GM23338 (cell line): ENCODE measurements around the gene LARGE1. TPM values are rescaled to one million over a fixed set of nuclear protein-coding genes. Genes with fewer than 3 reads are reported as not detected.

Experiments used
- ATAC-seq: fragments of 200-7000 bp; cut with Tn5 transposase; 3 replicates; pipeline ENCODE4 v1.9.1; 2020
- DNase-seq: peaks from one replicate; pipeline ENCODE4 v3.0.0-alpha.2; 2015; ENCODE audit warnings: low spot score
- H2AFZ ChIP-seq: fragments of 200-600 bp; sonication (generic); 2 replicates; pipeline ENCODE4 v1.8.0; 2016; ENCODE audit warnings: antibody characterized with exemption, mild to moderate bottlenecking, moderate library complexity
- H3F3A ChIP-seq: fragments of 200-600 bp; sonication (generic); replicated peaks from 2 replicates; pipeline ENCODE4 v1.8.0; 2017; ENCODE audit warnings: antibody characterized with exemption, mixed run types, low read depth
- H3K27ac ChIP-seq: fragments of 200-600 bp; sonication (generic); 2 replicates; pipeline ENCODE4 v1.6.1; 2016; ENCODE audit warnings: low read depth
- H3K27me3 ChIP-seq: fragments of 200-600 bp; sonication (generic); 2 replicates; pipeline ENCODE4 v1.8.0; 2016; ENCODE audit warnings: mild to moderate bottlenecking, mixed run types, moderate library complexity; ENCODE audit not compliant: insufficient read depth
- H3K36me3 ChIP-seq: fragments of 200-600 bp; sonication (generic); 2 replicates; pipeline ENCODE4 v1.8.0; 2016; ENCODE audit warnings: mild to moderate bottlenecking; ENCODE audit not compliant: insufficient read depth
- H3K4me1 ChIP-seq: fragments of 200-600 bp; sonication (generic); 2 replicates; pipeline ENCODE4 v1.8.0; 2016; ENCODE audit warnings: mild to moderate bottlenecking, moderate library complexity; ENCODE audit not compliant: insufficient read depth
- H3K4me2 ChIP-seq: fragments of 200-600 bp; sonication (generic); 2 replicates; pipeline ENCODE4 v1.7.1; 2017; ENCODE audit warnings: mixed run types
- H3K4me3 ChIP-seq: fragments of 200-600 bp; sonication (generic); 2 replicates; pipeline ENCODE4 v1.6.1; 2016; ENCODE audit warnings: mixed run types
- H3K79me2 ChIP-seq: fragments of 200-600 bp; sonication (generic); replicated peaks from 2 replicates; pipeline ENCODE4 v1.8.0; 2017; ENCODE audit warnings: mild to moderate bottlenecking; ENCODE audit not compliant: insufficient read depth
- H3K9me2 ChIP-seq: fragments of 200-600 bp; sonication (generic); 2 replicates; pipeline ENCODE4 v1.8.0; 2017; ENCODE audit not compliant: insufficient read depth
- H4K20me1 ChIP-seq: fragments of 200-600 bp; sonication (generic); replicated peaks from 2 replicates; pipeline ENCODE4 v1.8.0; 2017; ENCODE audit warnings: mild to moderate bottlenecking; ENCODE audit not compliant: insufficient read depth
- H3K27ac Mint-ChIP-seq: 2 replicates; pipeline ENCODE4 v1.8.0; 2020; ENCODE audit warnings: inconsistent platforms, mild to moderate bottlenecking, moderate library complexity, mixed read lengths
- H3K27me3 Mint-ChIP-seq: 3 replicates; pipeline ENCODE4 v1.8.0; 2022; ENCODE audit warnings: low read depth, mild to moderate bottlenecking, moderate library complexity, mixed read lengths, inconsistent platforms; ENCODE audit not compliant: insufficient read depth, poor library complexity
- H3K36me3 Mint-ChIP-seq: 3 replicates; pipeline ENCODE4 v1.8.0; 2021; ENCODE audit warnings: low read depth, mild to moderate bottlenecking, inconsistent platforms, moderate library complexity, mixed read lengths
- H3K4me1 Mint-ChIP-seq: 3 replicates; pipeline ENCODE4 v1.8.0; 2020; ENCODE audit warnings: mild to moderate bottlenecking, inconsistent platforms, mixed read lengths
- H3K4me3 Mint-ChIP-seq: 3 replicates; pipeline ENCODE4 v1.8.0; 2021; ENCODE audit warnings: moderate library complexity, mild to moderate bottlenecking, inconsistent platforms, mixed read lengths
- H3K9me3 Mint-ChIP-seq: 3 replicates; pipeline ENCODE4 v1.8.0; 2020; ENCODE audit warnings: moderate library complexity, mild to moderate bottlenecking, inconsistent platforms, mixed read lengths
- EZH2phosphoT487 ChIP-seq: fragments of 200-600 bp; sonication (generic); IDR thresholded peaks from one replicate; pipeline ENCODE4 v1.8.1; 2018; ENCODE audit warnings: antibody characterized with exemption; ENCODE audit not compliant: unreplicated experiment
- NANOG ChIP-seq: IDR thresholded peaks from 2 replicates; pipeline ENCODE4 v1.6.1; 2016; ENCODE audit warnings: antibody characterized with exemption, borderline replicate concordance
- polyA plus RNA-seq: library from polyadenylated mRNA; unstranded; fragments of >200 nt; fragmentation: Nextera tagmentation; extraction: Ambion mirVana; gene quantifications from 2 replicates; pipeline ENCODE4 v1.2.1, GENCODE V29; 2016
- total RNA-seq: library from RNA; depleted of rRNA; stranded (reverse); fragments of >200 nt; shearing (Covaris generic); gene quantifications from 2 replicates; pipeline ENCODE4 v1.2.3, GENCODE V29; 2014
- TF ChIP-seq, protein P1 (sequence below), 2 experiments: fragments of 200-600 bp in 1 of 2; sonication (generic) in 1 of 2; conservative IDR thresholded peaks; 2 replicates each; pipeline versions ENCODE4 v1.5.1 to v1.6.1; 2016 to 2017; ENCODE audit warnings: antibody characterized with exemption in 2 of 2, low read depth in 2 of 2, mild to moderate bottlenecking in 2 of 2, moderate library complexity in 1 of 2
- TF ChIP-seq, protein P2 (sequence below): IDR thresholded peaks from one replicate; pipeline ENCODE4 v1.6.1; 2018; ENCODE audit warnings: antibody characterized with exemption; ENCODE audit not compliant: unreplicated experiment

Gene LARGE1
- total and polyA plus RNA-seq, 2 experiments from 2014 or later: 12.8 to 75.6 TPM

DNA sequence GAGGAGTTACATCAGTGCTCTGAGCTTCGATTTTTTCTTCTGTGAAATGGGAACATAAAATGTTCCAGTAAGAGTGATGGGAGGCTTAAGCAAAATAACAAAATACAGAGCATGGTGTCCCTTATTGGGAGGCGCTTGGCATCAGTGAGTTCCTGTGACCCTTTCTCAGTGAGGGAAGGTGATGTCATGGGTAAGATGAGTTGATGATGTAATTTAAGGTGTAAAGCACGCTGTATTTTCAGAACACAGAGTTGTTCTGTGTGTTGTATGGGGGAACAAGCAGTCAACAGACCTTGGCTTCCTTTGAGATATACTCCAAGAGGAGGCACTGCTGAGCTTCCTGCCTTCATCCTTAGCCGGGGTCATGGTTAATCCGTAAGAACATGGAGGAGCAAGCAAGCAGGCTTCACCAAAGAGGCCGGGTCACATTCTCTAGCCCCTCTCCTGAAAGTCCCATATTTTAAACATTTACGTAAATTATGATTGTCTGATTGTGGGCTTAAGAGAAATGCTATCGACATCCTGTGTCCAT lies 266.7 kb downstream of the LARGE1 start:
- no peak for TF ChIP-seq EZH2phosphoT487
- TF ChIP-seq, protein P1, sequence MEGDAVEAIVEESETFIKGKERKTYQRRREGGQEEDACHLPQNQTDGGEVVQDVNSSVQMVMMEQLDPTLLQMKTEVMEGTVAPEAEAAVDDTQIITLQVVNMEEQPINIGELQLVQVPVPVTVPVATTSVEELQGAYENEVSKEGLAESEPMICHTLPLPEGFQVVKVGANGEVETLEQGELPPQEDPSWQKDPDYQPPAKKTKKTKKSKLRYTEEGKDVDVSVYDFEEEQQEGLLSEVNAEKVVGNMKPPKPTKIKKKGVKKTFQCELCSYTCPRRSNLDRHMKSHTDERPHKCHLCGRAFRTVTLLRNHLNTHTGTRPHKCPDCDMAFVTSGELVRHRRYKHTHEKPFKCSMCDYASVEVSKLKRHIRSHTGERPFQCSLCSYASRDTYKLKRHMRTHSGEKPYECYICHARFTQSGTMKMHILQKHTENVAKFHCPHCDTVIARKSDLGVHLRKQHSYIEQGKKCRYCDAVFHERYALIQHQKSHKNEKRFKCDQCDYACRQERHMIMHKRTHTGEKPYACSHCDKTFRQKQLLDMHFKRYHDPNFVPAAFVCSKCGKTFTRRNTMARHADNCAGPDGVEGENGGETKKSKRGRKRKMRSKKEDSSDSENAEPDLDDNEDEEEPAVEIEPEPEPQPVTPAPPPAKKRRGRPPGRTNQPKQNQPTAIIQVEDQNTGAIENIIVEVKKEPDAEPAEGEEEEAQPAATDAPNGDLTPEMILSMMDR (conservative IDR thresholded peaks at IDR 0.05; ENCODE audit: low read depth in 2 of 2): peak; percentile 40 to 52
- no peaks in the 10 kb centered on the region for H3K27me3 ChIP-seq
- H2AFZ ChIP-seq: no peak overlapping the region
- no peaks in the 10 kb centered on the region; the same call in 1 of the 2 replicates for H3K36me3 ChIP-seq
- H3F3A ChIP-seq: no peaks in the 10 kb centered on the region
- Mint-ChIP-seq H3K4me1 (peaks cover 30% of the 10 kb centered on the region), H3K9me3 (no peaks in the 10 kb centered on the region), H3K4me3 (no peak overlapping the region), H3K27ac (peak overlapping the region; percentile 52; the same call in 1 of the 2 replicates), H3K27me3 (peaks cover 8% of the 10 kb centered on the region), H3K36me3 (peaks cover 60% of the 10 kb centered on the region)
- peaks cover 11% of the 10 kb centered on the region for H4K20me1 ChIP-seq
- peak; percentile 39 for DNase-seq
- peaks cover 16% of the 10 kb centered on the region for H3K4me1 ChIP-seq
- no peak overlapping the region for H3K4me3 ChIP-seq
- H3K27ac ChIP-seq: 0 out of 2 replicates have a peak overlapping the region, but pooled peaks have one; percentile 35
- no peak overlapping the region for H3K4me2 ChIP-seq
- peak; percentile 64 for ATAC-seq
- H3K9me2 ChIP-seq: peaks cover 7% of the 10 kb centered on the region; the same call in 1 of the 2 replicates
- peaks cover 82% of the 10 kb centered on the region for H3K79me2 ChIP-seq

DNA sequence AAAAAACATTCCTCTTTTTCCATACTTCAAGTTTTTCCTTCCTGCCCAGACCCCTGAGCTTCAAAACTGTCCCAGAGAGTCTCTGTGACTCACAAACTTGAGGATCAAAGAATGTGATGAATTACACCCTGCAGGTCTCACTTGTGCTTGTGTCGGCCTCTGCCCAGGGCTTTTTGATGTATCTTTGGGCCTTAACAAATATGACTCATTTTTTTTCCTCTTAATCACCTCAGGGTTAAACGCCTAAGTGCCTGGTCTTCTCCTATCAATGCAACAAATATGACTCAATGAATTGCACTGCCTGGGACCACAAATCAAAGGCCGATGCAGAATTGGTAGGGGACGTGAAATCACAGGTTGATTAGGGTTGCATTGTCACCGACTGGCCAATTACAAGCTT lies 267.7 kb downstream of the LARGE1 start:
- no peaks in the 10 kb centered on the region for H3K9me3 Mint-ChIP-seq
- peaks cover 3% of the 10 kb centered on the region for H3K27me3 Mint-ChIP-seq
- Histone ChIP-seq H3K4me3 (no peak overlapping the region), H3K9me2 (peaks cover 7% of the 10 kb centered on the region; the same call in 1 of the 2 replicates), H3K4me1 (peaks cover 16% of the 10 kb centered on the region), H3K36me3 (peaks cover 7% of the 10 kb centered on the region; the same call in 1 of the 2 replicates), H3F3A (no peaks in the 10 kb centered on the region), H3K4me2 (no peak overlapping the region), H4K20me1 (peaks cover 15% of the 10 kb centered on the region), H3K27ac (0 out of 2 replicates have a peak overlapping the region, but pooled peaks have one; percentile 35), H3K79me2 (peaks cover 83% of the 10 kb centered on the region), H2AFZ (no peak overlapping the region), H3K27me3 (no peaks in the 10 kb centered on the region)
- TF ChIP-seq NANOG: no peak
- TF ChIP-seq, protein P2, sequence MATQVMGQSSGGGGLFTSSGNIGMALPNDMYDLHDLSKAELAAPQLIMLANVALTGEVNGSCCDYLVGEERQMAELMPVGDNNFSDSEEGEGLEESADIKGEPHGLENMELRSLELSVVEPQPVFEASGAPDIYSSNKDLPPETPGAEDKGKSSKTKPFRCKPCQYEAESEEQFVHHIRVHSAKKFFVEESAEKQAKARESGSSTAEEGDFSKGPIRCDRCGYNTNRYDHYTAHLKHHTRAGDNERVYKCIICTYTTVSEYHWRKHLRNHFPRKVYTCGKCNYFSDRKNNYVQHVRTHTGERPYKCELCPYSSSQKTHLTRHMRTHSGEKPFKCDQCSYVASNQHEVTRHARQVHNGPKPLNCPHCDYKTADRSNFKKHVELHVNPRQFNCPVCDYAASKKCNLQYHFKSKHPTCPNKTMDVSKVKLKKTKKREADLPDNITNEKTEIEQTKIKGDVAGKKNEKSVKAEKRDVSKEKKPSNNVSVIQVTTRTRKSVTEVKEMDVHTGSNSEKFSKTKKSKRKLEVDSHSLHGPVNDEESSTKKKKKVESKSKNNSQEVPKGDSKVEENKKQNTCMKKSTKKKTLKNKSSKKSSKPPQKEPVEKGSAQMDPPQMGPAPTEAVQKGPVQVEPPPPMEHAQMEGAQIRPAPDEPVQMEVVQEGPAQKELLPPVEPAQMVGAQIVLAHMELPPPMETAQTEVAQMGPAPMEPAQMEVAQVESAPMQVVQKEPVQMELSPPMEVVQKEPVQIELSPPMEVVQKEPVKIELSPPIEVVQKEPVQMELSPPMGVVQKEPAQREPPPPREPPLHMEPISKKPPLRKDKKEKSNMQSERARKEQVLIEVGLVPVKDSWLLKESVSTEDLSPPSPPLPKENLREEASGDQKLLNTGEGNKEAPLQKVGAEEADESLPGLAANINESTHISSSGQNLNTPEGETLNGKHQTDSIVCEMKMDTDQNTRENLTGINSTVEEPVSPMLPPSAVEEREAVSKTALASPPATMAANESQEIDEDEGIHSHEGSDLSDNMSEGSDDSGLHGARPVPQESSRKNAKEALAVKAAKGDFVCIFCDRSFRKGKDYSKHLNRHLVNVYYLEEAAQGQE: no peak
- H3K4me3 Mint-ChIP-seq: no peak overlapping the region
- peaks cover 61% of the 10 kb centered on the region for H3K36me3 Mint-ChIP-seq
- no peak overlapping the region for H3K27ac Mint-ChIP-seq
- DNase-seq (no peak), ATAC-seq (no peak)
- peaks cover 29% of the 10 kb centered on the region for H3K4me1 Mint-ChIP-seq
